Fibroblast of the conjunctiva (primary cell): ENCODE results near the gene MXRA8.

ENCODE experiments used
- DNase-seq: peaks from one replicate; pipeline ENCODE4 v3.0.0-alpha.2; 2010; ENCODE audit warnings: low read depth

MXRA8 gene

DNA sequence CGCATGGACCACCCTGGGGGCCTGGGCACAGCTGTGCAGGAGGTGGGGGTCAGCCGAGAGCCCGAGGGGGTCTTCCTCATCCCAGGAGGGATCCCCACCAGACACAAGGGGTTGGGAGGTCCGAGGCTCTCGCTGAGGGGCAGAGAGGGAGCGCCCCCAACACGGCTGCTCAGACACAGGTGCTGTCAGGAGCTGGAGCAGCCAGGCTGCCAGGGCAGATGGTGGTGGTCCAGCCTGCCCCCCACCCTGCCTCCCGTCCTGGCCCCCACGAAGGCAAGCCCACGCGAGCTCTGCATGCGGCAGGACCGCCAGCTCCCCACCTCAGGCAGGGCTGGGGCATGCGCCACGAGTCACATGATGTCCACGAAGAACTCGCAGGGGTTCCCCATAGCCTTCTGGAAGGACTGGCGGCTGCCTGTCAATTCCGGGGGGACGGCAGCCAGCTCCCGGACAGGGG, 22.5 kb downstream of the MXRA8 start:
- no peak for DNase-seq

DNA sequence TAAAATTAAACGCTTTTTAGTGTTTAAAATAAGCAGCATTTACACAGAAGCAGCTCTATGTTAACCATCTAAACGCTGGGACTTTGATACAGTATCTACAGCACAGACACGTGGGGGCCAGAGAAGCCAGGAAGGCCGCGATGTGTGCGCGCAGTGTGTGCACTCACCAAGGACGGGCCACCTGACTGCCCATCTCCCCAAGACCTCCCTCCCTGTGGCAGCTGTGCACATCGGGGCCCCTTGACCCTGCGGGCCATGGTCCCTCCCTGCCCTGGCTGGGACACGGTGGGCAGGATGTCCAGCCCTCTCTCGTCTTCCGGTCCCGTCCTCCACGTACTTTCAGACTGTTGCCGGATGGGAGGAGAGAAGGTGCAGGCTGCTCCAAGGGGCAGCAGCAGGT, 23.1 kb downstream of the MXRA8 start:
- DNase-seq, result no peak

DNA sequence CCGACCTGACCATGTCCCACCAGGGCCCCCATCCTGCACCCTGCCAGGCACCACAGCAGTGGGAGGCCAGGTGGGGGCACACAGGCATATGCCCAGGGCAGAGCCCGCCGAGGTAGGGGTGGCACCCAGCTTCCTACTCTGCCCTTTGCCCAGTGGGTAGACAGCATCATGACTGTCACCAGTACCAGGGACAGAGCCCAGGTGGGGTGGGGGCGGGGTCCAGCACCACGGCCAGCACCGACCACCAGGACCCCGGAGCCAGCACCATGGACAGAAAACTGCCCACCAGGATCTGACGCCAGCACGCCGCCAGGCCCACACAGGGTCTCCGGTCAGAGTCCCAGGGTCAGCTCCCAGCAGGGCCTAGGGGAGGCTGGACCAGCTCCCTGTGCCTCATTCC, 23.5 kb downstream of the MXRA8 start:
- no peak for DNase-seq

DNA sequence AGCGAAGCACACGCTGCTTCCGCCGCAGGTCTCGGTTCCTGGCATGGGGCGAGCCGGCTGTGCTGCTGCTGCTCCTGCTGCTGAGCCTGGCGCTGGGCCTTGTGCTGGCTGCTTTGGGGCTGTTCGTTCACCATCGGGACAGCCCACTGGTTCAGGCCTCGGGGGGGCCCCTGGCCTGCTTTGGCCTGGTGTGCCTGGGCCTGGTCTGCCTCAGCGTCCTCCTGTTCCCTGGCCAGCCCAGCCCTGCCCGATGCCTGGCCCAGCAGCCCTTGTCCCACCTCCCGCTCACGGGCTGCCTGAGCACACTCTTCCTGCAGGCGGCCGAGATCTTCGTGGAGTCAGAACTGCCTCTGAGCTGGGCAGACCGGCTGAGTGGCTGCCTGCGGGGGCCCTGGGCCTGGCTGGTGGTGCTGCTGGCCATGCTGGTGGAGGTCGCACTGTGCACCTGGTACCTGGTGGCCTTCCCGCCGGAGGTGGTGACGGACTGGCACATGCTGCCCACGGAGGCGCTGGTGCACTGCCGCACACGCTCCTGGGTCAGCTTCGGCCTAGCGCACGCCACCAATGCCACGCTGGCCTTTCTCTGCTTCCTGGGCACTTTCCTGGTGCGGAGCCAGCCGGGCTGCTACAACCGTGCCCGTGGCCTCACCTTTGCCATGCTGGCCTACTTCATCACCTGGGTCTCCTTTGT, 24.7 kb downstream of the MXRA8 start:
- DNase-seq, result no peak

- DNase-seq, result no peak
Measured at GRCh38 chr1:1332774-1333480, 25.4 kb downstream of the MXRA8 start.

DNA sequence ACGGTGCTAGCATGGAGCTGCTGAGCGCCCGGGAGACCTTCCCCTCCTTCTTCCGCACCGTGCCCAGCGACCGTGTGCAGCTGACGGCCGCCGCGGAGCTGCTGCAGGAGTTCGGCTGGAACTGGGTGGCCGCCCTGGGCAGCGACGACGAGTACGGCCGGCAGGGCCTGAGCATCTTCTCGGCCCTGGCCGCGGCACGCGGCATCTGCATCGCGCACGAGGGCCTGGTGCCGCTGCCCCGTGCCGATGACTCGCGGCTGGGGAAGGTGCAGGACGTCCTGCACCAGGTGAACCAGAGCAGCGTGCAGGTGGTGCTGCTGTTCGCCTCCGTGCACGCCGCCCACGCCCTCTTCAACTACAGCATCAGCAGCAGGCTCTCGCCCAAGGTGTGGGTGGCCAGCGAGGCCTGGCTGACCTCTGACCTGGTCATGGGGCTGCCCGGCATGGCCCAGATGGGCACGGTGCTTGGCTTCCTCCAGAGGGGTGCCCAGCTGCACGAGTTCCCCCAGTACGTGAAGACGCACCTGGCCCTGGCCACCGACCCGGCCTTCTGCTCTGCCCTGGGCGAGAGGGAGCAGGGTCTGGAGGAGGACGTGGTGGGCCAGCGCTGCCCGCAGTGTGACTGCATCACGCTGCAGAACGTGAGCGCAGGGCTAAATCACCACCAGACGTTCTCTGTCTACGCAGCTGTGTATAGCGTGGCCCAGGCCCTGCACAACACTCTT, 26.2 kb downstream of the MXRA8 start:
- no peak for DNase-seq

- no peak for DNase-seq
Measured at GRCh38 chr1:1331068-1331965, 27.0 kb downstream of the MXRA8 start, which contains the start of gene TAS1R3. Gene TAS1R3, plus strand, starts transcription at chr1:1331280. Its CDS starts 66 bp downstream, at chr1:1331346.

DNA sequence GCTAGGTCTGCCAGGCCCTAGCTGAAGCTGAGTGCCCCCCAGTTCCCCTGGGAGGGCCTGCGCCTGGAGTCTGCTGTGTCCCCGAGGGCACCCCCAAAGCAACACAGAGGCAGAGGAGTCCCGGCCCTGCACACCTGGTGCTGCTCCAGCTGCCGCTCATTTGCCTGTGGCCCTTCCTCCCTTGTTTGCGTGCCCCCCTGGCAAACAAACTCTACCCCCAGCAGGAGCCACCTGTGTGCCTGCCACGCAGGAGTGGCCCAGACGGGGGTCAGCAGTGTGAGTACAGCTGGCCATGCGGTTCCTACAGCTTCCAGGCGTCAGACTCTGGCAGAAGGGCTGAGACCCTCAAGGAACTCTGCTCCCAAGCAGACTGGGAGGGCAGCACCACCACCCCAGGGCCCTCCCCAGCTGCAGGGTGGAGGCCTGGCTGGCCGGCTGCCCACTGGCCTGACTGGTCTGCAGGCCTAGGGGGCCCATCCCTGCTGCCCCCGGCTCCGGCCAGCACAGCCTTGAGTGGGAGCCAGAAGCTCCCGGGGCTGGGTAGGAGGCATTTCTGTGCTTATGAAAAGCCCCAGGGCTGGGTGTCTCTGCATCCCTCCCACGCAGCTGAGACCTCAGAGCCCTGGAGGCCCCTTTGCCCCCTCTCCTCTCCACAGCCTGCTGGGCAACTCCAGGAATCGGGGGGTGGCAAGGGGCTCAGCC, 27.8 kb downstream of the MXRA8 start:
- DNase-seq, result no peak

DNA sequence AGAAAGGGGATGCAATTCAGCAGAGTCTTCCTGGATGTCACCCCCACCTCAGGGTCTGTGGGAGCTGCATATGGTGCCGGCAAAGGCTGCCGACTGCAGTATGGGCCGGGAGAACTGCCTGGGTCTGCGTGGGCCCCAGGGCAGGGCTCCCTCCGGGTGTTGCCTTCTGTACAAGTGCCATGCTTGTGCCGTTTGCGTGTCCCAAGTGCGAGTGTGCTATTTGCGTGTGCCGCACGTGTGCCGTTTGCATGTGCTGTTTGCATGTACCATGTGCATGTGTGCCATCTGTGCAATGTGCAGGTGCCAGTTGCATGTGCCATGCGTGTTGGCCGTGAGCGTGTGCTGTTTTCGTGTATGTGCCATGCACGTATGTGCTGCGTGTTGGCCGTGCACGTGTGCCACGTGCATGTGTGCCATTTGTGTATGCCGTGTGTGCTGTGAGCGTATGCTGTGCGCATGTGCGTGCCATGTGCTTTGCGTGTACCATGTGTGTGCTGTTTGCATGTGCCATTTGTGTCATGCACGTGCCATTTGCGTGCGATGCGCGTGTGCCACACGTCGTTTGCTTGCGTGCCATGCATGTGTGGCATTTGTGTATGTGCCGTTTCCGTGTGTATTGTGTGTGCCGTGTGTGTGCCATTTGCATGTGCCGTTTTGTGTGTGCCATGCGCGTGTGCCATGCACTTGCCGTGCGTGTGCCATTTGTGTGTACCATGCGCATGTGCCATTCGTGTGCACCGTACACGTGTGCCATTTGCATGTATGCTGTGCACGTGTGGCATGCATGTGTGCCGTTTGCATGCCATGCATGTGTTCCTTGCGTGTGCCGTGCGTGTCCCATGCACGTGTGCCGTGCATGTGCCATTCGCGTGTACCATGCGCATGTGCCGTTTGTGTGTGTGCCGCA, 28.8 kb downstream of the MXRA8 start:
- no peak for DNase-seq

GRCh38 chr1:1328254-1328653, 30.1 kb downstream of the MXRA8 start:
- no peak for DNase-seq

DNA sequence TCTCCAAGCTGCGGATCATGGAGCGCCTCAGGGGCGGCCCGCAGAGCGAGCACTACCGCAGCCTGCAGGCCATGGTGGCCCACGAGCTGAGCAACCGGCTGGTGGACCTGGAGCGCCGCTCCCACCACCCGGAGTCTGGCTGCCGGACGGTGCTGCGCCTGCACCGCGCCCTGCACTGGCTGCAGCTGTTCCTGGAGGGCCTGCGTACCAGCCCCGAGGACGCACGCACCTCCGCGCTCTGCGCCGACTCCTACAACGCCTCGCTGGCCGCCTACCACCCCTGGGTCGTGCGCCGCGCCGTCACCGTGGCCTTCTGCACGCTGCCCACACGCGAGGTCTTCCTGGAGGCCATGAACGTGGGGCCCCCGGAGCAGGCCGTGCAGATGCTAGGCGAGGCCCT, 31.1 kb downstream of the MXRA8 start:
- DNase-seq, result no peak

GRCh38 chr1:1326075-1326605, 32.2 kb downstream of the MXRA8 start:
- DNase-seq, result no peak

GRCh38 chr1:1325288-1326074, 32.9 kb downstream of the MXRA8 start:
- DNase-seq, result no peak

GRCh38 chr1:1324524-1325287, 33.6 kb downstream of the MXRA8 start, which contains the start of the genes CPTP and INTS11:
Gene CPTP, plus strand, starts transcription at chr1:1324802. Its CDS starts 2,109 bp downstream, at chr1:1326911.
Gene INTS11, minus strand, starts transcription at chr1:1324660. Its CDS starts 52 bp downstream, at chr1:1324608.
- peak; percentile 78 for DNase-seq

GRCh38 chr1:1324084-1324523, 34.3 kb downstream of the MXRA8 start:
- DNase-seq, result no peak

DNA sequence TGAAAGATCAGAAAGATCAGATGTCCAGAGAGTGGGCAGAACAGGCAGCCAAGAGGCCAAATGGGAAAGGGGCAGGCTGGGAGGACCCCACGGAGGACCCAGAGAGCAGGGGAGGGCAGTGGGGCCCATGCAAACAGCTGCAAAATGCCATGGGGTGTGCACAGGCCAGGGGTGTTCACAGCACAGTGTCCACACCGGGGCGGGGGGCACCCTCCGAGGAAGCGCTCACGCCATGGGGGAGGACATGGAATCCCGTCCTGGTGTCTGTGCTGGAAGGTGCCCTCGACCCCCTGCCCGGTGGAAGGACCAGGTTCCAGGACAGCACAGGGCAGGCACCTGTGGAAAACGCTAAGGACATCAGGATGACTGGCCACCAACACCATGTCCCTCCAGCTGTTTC, 35.4 kb downstream of the MXRA8 start:
- no peak for DNase-seq

DNA sequence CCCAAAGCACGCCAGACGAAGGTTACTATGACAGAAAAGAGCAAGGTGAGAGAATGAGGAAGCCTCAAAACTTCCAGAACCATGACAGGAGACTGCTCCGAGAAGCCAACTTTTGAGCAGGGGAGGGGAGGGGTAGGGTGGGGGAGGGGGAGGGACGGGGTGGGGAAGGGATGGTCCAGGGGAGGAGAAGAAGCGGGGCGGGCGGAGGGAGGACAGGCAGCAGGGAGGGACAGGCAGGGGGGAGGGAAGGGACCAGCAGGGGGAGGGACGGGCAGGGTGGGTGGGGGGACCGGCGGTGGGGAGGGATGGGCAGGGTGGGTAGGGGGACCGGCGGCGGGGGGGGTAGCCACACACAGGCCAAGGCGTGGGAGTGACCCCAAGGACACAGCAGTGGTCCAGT, 35.9 kb downstream of the MXRA8 start:
- no peak for DNase-seq

GRCh38 chr1:1321477-1321876, 36.9 kb downstream of the MXRA8 start:
- DNase-seq, result no peak
